HepG2 (cell line): Measurements from ENCODE around the gene GLB1L3. TPM values are rescaled to one million over a fixed set of nuclear protein-coding genes. Genes with fewer than 3 reads are reported as not detected.

Source experiments
- AGO2 ChIP-seq: fragments of 200-400 bp; formaldehyde crosslinking; optimal IDR thresholded peaks from 2 replicates; pipeline ENCODE3; 2017; ENCODE audit warnings: mild to moderate bottlenecking, low read depth, low read length, moderate library complexity
- ATRX ChIP-seq: sonication (generic); formaldehyde crosslinking; IDR thresholded peaks from 2 replicates; pipeline ENCODE4 v1.4.0; 2020; ENCODE audit warnings: missing genetic modification reagents, borderline replicate concordance
- BORCS8-MEF2B ChIP-seq: sonication (generic); formaldehyde crosslinking; IDR thresholded peaks from 2 replicates; pipeline ENCODE4 v1.8.0; 2022; ENCODE audit warnings: mild to moderate bottlenecking, missing genetic modification reagents
- HOXA3 ChIP-seq: sonication (generic); formaldehyde crosslinking; IDR thresholded peaks from 2 replicates; pipeline ENCODE4 v1.5.0; 2020; ENCODE audit warnings: missing genetic modification reagents
- KLF13 ChIP-seq: sonication (generic); formaldehyde crosslinking; IDR thresholded peaks from 2 replicates; pipeline ENCODE4 v1.4.0; 2020; ENCODE audit warnings: mild to moderate bottlenecking, missing genetic modification reagents
- KLF16 ChIP-seq, 2 experiments: sonication (generic) in 1 of 2; formaldehyde crosslinking in 1 of 2; IDR thresholded peaks; 2 replicates each; pipeline versions ENCODE4 v1.6.1 to v1.8.0; 2016 to 2023; ENCODE audit warnings: missing genetic modification reagents in 2 of 2, missing compliant biosample characterization in 1 of 2
- PAWR ChIP-seq: sonication (generic); formaldehyde crosslinking; IDR thresholded peaks from 2 replicates; pipeline ENCODE4 v1.4.0; 2020; ENCODE audit warnings: missing genetic modification reagents, mild to moderate bottlenecking, borderline replicate concordance
- POGZ ChIP-seq: sonication (generic); formaldehyde crosslinking; IDR thresholded peaks from 2 replicates; pipeline ENCODE4 v1.4.0; 2020; ENCODE audit warnings: mild to moderate bottlenecking, missing genetic modification reagents
- SUZ12 ChIP-seq: fragments of 150-350 bp; IDR thresholded peaks from 2 replicates; pipeline ENCODE4 v1.6.1; 2014; ENCODE audit warnings: low read depth, low read length
- TCF7L2 ChIP-seq: IDR thresholded peaks from 2 replicates; pipeline ENCODE4 v1.6.1; 2011; ENCODE audit warnings: mild to moderate bottlenecking, low read depth, low read length, moderate library complexity
- U2AF2 ChIP-seq: fragments of 200-400 bp; formaldehyde crosslinking; IDR thresholded peaks from 2 replicates; pipeline ENCODE4 v1.6.1; 2017; ENCODE audit warnings: low read depth, mild to moderate bottlenecking, low read length
- ZFP1 ChIP-seq: IDR thresholded peaks from 2 replicates; pipeline ENCODE4 v1.6.1; 2016
- ZFX ChIP-seq: sonication (generic); formaldehyde crosslinking; IDR thresholded peaks from 2 replicates; pipeline ENCODE4 v1.4.0; 2020; ENCODE audit warnings: mild to moderate bottlenecking, low read depth, missing genetic modification reagents, moderate library complexity
- ZNF121 ChIP-seq: sonication (generic); formaldehyde crosslinking; IDR thresholded peaks from 2 replicates; pipeline ENCODE4 v1.5.0; 2020; ENCODE audit warnings: mild to moderate bottlenecking, missing genetic modification reagents
- ZNF256 ChIP-seq: sonication (generic); formaldehyde crosslinking; conservative IDR thresholded peaks from 2 replicates; pipeline ENCODE4 v1.4.0; 2020; ENCODE audit warnings: missing genetic modification reagents
- polyA plus RNA-seq, 8 experiments: library from polyadenylated mRNA; depleted of rRNA in 3 of 8; stranded (reverse) in 7 of 8; unstranded in 1 of 8; fragments of >200 nt; fragmentation: Illumina TruSeq in 4 of 8; extraction: Trizol in 4 of 8; gene quantifications; 2 replicates each; pipeline versions ENCODE4 v1.2.1 to v1.2.3, GENCODE V29; 2011 to 2016; ENCODE audit warnings: low read depth in 4 of 8, missing spikeins in 1 of 8, mixed read lengths in 1 of 8; ENCODE audit not compliant: insufficient read depth in 1 of 8
- total RNA-seq, 5 experiments: library from RNA; depleted of rRNA; stranded (reverse); fragments of >200 nt; fragmentation: Illumina TruSeq; extraction: Trizol; gene quantifications; 2 replicates each; pipeline ENCODE4 v1.2.3, GENCODE V29; 2016; ENCODE audit warnings: low read depth in 1 of 5
- TF ChIP-seq, protein P1 (sequence below): sonication (generic); formaldehyde crosslinking; IDR thresholded peaks from 2 replicates; pipeline ENCODE4 v1.5.0; 2020; ENCODE audit warnings: mild to moderate bottlenecking, missing genetic modification reagents
- TF ChIP-seq, protein P2 (sequence below): sonication (generic); formaldehyde crosslinking; IDR thresholded peaks from 2 replicates; pipeline ENCODE4 v1.4.0; 2020; ENCODE audit warnings: missing genetic modification reagents
- TF ChIP-seq, protein P3 (sequence below): sonication (generic); formaldehyde crosslinking; IDR thresholded peaks from 2 replicates; pipeline ENCODE4 v1.4.0; 2020; ENCODE audit warnings: missing genetic modification reagents
- TF ChIP-seq, protein P4 (sequence below): sonication (generic); formaldehyde crosslinking; IDR thresholded peaks from 2 replicates; pipeline ENCODE4 v1.8.0; 2022; ENCODE audit warnings: mild to moderate bottlenecking, missing genetic modification reagents
- TF ChIP-seq, protein P5 (sequence below): sonication (generic); formaldehyde crosslinking; IDR thresholded peaks from 2 replicates; pipeline ENCODE4 v1.4.0; 2020; ENCODE audit warnings: missing genetic modification reagents, borderline replicate concordance

Gene GLB1L3
- total and polyA plus RNA-seq, 2 of the 13 experiments (the other 11 are each of a cell fraction or from before 2014, with no cell fraction given): not detected

DNA sequence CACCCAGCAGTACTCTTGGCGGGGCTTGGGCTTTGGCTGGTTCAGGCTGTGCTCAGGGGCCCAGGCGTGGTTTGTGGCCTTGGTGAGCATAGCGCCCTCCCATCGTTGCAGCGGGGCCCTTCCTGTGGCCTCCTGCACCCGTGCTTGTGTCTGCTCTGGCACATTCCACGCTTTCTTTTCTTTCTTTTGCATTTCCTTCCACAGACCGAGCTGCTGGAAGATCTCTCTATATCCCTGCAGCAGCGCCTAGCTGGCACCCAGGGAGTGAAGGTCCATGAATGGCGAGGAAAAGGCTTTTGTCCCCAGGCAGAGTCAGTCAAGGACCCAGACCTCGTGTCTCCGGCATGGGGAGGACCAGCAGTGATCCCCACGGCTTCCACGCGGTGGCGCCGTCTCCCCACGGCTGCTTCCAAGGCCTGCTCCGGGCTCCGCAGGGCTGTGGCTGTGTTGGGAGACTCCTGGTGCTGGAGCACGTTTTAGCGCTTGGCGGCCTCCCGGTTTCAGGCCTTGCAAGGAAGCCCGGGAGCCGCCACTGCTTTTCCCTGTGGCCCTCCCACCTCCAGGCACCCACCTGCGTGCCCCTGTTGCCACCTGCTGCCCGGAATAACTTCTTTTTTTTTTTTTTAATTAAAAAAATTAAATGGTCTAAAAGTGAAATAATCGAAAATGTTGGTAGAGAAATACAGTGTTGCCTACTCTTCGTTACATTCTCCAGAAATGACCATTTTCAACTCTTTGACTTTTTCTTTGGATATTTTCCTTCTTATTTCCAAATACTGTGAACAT lies 84.1 kb downstream of the GLB1L3 start (continued):
- TF ChIP-seq, protein P1, sequence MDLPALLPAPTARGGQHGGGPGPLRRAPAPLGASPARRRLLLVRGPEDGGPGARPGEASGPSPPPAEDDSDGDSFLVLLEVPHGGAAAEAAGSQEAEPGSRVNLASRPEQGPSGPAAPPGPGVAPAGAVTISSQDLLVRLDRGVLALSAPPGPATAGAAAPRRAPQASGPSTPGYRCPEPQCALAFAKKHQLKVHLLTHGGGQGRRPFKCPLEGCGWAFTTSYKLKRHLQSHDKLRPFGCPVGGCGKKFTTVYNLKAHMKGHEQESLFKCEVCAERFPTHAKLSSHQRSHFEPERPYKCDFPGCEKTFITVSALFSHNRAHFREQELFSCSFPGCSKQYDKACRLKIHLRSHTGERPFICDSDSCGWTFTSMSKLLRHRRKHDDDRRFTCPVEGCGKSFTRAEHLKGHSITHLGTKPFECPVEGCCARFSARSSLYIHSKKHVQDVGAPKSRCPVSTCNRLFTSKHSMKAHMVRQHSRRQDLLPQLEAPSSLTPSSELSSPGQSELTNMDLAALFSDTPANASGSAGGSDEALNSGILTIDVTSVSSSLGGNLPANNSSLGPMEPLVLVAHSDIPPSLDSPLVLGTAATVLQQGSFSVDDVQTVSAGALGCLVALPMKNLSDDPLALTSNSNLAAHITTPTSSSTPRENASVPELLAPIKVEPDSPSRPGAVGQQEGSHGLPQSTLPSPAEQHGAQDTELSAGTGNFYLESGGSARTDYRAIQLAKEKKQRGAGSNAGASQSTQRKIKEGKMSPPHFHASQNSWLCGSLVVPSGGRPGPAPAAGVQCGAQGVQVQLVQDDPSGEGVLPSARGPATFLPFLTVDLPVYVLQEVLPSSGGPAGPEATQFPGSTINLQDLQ (CRISPR knock-in tag): no peak
- peak; percentile 87 for TF ChIP-seq ZFX (CRISPR knock-in tag)
- TF ChIP-seq ZNF256 (CRISPR knock-in tag): no peak
- no peak for TF ChIP-seq TCF7L2
- no peak for TF ChIP-seq KLF13 (CRISPR knock-in tag)
- TF ChIP-seq, protein P2, sequence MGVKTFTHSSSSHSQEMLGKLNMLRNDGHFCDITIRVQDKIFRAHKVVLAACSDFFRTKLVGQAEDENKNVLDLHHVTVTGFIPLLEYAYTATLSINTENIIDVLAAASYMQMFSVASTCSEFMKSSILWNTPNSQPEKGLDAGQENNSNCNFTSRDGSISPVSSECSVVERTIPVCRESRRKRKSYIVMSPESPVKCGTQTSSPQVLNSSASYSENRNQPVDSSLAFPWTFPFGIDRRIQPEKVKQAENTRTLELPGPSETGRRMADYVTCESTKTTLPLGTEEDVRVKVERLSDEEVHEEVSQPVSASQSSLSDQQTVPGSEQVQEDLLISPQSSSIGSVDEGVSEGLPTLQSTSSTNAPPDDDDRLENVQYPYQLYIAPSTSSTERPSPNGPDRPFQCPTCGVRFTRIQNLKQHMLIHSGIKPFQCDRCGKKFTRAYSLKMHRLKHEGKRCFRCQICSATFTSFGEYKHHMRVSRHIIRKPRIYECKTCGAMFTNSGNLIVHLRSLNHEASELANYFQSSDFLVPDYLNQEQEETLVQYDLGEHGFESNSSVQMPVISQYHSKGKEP (CRISPR knock-in tag): no peak
- TF ChIP-seq, protein P3, sequence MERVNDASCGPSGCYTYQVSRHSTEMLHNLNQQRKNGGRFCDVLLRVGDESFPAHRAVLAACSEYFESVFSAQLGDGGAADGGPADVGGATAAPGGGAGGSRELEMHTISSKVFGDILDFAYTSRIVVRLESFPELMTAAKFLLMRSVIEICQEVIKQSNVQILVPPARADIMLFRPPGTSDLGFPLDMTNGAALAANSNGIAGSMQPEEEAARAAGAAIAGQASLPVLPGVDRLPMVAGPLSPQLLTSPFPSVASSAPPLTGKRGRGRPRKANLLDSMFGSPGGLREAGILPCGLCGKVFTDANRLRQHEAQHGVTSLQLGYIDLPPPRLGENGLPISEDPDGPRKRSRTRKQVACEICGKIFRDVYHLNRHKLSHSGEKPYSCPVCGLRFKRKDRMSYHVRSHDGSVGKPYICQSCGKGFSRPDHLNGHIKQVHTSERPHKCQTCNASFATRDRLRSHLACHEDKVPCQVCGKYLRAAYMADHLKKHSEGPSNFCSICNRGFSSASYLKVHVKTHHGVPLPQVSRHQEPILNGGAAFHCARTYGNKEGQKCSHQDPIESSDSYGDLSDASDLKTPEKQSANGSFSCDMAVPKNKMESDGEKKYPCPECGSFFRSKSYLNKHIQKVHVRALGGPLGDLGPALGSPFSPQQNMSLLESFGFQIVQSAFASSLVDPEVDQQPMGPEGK (CRISPR knock-in tag): no peak
- 0 out of 4 replicates have a peak, but pooled peaks of 1 of the 2 experiments have one; percentile 30 for TF ChIP-seq KLF16 (CRISPR knock-in tag; IDR thresholded peaks at IDR 0.05)
- TF ChIP-seq, protein P4, sequence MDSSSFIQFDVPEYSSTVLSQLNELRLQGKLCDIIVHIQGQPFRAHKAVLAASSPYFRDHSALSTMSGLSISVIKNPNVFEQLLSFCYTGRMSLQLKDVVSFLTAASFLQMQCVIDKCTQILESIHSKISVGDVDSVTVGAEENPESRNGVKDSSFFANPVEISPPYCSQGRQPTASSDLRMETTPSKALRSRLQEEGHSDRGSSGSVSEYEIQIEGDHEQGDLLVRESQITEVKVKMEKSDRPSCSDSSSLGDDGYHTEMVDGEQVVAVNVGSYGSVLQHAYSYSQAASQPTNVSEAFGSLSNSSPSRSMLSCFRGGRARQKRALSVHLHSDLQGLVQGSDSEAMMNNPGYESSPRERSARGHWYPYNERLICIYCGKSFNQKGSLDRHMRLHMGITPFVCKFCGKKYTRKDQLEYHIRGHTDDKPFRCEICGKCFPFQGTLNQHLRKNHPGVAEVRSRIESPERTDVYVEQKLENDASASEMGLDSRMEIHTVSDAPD: no peak
- TF ChIP-seq SUZ12: no peak
- TF ChIP-seq, protein P5, sequence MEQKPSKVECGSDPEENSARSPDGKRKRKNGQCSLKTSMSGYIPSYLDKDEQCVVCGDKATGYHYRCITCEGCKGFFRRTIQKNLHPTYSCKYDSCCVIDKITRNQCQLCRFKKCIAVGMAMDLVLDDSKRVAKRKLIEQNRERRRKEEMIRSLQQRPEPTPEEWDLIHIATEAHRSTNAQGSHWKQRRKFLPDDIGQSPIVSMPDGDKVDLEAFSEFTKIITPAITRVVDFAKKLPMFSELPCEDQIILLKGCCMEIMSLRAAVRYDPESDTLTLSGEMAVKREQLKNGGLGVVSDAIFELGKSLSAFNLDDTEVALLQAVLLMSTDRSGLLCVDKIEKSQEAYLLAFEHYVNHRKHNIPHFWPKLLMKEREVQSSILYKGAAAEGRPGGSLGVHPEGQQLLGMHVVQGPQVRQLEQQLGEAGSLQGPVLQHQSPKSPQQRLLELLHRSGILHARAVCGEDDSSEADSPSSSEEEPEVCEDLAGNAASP (CRISPR knock-in tag): 0 out of 2 replicates have a peak, but pooled peaks have one; percentile 21
- peak; percentile 61; the same call in 1 of the 2 replicates for TF ChIP-seq HOXA3 (CRISPR knock-in tag)
- TF ChIP-seq U2AF2: no peak
- TF ChIP-seq ZFP1 (CRISPR knock-in tag): no peak
- TF ChIP-seq ZNF121: no peak
- TF ChIP-seq POGZ (CRISPR knock-in tag): no peak
- no peak for TF ChIP-seq ATRX (CRISPR knock-in tag)
- TF ChIP-seq AGO2: no peak
- peak; percentile 72; the same call in 1 of the 2 replicates for TF ChIP-seq BORCS8-MEF2B
- TF ChIP-seq PAWR: no peak
